ES-I3 (cell line): ENCODE results near the gene SRRM4.
"Not testable (repeated sequence)": the region's sequence is repeated elsewhere in the genome, so short reads cannot be mapped to it uniquely, and the experiment has no call there.

Experiments
- H3K36me3 ChIP-seq: 2 replicates; pipeline ENCODE4 v1.6.1; 2013; ENCODE audit warnings: mild to moderate bottlenecking, low read length, control low read depth, moderate library complexity; ENCODE audit not compliant: insufficient read depth
- H3K4me1 ChIP-seq: 2 replicates; pipeline ENCODE4 v1.6.1; 2013; ENCODE audit warnings: mild to moderate bottlenecking, control low read depth, low read length; ENCODE audit not compliant: insufficient read depth
- H3K9ac ChIP-seq: 2 replicates; pipeline ENCODE4 v1.6.1; 2013; ENCODE audit warnings: low read depth, mild to moderate bottlenecking, low read length, moderate library complexity
- H3K9me3 ChIP-seq: 2 replicates; pipeline ENCODE4 v1.6.1; 2013; ENCODE audit warnings: mild to moderate bottlenecking, low read length, moderate library complexity; ENCODE audit not compliant: control insufficient read depth, insufficient read depth

Gene SRRM4

DNA sequence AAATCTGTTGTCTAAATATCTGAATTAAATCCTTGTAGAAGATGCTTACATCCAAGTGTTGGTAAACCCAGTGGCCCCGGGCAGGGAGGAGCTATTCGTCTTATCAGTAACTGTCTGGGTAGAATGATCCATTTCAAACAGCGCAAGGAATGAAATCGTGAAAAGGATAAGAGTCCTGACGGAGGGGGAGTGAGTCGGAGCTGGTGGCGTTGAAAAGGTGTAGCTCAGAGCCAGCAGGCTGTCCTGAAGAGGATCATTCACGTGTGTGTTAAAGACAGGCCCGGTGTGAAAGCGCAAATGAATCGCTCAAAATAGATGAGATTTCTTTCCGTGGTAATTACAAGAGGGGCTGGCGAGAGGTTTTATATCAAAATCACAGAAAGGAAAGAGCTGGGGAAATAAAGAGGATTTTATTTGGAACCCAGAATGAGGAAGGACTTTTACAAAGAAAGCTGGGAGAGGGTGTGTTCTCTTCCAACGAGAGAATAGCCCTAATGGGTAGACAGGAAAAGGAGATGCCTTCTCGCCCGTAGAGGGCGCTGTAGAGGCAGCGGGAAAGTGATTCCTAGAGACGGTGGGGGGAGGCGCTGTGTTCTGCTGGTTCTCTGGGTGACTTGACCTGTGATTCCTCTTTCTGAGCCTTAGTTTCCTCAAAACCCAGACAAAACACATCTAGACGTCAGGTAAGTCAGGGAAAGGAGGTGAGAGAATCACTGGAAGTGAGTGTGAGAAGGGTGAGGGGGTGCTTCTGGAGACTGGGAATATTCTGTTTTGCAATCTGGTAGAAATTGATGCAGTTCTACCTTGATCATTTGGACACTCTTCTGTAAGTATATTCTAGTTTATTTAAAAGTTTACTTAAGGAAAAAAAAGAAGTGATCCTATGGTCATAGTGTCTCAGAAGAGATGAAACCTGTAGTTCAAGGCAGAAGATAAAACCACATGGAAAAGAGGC, 39.3 kb downstream of the SRRM4 start:
- Histone ChIP-seq H3K36me3 (no peaks in the 10 kb centered on the region), H3K9me3 (no peaks in the 10 kb centered on the region), H3K4me1 (peaks cover 22% of the 10 kb centered on the region), H3K9ac (peak overlapping the region; percentile 23; the same call in 1 of the 2 replicates)

DNA sequence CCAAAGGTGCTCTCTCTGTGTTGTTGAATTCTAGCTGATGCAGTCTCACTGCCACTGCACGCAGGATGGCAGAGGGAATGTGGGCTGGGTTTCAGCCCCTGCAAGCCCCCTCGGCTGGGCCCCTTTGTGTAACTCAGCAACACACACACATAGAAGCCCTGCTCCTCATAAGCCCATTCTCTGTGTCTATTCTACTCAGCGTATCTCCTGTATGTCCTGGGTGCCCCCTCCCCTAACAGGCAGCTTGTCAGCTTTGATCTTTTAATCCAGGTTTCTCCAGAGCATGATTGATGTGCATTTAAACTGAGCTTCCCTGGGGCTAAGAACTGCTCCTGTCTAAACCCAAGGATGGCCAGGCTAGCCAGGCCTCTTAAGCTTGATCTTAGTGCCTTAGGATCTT, 43.0 kb downstream of the SRRM4 start:
- no peak overlapping the region for H3K9ac ChIP-seq
- H3K4me1 ChIP-seq = peaks cover 9% of the 10 kb centered on the region
- H3K9me3 ChIP-seq = no peaks in the 10 kb centered on the region
- H3K36me3 ChIP-seq = no peaks in the 10 kb centered on the region

DNA sequence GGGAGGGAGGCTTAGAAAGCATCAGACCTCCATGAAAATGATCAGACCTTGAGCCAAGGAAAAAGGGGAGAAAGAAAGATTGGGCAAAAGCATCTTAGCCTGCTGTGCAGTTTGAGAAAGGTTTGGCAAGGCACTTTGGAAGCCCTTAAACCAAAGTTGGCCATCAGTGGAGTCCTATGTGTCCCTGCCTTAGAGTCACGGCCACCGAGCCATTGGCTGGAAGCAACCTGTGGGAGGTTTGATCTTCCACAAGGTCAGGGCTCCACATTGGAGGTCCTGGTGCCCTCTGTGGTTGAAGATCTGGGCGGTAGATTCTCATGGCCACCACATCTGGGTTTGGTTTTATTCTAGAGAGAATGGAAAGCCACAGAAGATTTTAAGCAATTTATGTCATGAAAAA, 44.4 kb downstream of the SRRM4 start:
- Histone ChIP-seq H3K9ac (no peak overlapping the region), H3K4me1 (no peaks in the 10 kb centered on the region; the same call in 1 of the 2 replicates), H3K9me3 (no peaks in the 10 kb centered on the region), H3K36me3 (no peaks in the 10 kb centered on the region)

DNA sequence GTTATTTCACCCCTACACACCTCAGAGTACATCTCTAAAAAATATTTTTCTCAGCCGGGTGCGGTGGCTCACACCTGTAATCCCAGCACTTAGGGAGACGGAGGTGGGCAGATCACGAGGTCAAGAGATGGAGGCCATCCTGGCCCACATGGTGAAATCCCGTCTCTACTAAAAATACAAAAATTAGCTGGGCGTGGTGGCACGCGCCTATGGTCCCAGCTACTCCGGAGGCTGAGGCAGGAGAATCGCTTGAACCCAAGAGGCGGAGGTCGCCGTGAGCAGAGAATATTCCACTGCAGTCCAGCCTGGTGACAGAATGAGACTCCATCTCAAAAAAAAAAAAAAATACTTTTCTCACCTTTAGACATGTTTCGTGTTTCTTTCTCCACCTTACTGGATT, 52.0 kb downstream of the SRRM4 start:
- H3K9me3 ChIP-seq, H3K9ac ChIP-seq: not testable (repeated sequence)

DNA sequence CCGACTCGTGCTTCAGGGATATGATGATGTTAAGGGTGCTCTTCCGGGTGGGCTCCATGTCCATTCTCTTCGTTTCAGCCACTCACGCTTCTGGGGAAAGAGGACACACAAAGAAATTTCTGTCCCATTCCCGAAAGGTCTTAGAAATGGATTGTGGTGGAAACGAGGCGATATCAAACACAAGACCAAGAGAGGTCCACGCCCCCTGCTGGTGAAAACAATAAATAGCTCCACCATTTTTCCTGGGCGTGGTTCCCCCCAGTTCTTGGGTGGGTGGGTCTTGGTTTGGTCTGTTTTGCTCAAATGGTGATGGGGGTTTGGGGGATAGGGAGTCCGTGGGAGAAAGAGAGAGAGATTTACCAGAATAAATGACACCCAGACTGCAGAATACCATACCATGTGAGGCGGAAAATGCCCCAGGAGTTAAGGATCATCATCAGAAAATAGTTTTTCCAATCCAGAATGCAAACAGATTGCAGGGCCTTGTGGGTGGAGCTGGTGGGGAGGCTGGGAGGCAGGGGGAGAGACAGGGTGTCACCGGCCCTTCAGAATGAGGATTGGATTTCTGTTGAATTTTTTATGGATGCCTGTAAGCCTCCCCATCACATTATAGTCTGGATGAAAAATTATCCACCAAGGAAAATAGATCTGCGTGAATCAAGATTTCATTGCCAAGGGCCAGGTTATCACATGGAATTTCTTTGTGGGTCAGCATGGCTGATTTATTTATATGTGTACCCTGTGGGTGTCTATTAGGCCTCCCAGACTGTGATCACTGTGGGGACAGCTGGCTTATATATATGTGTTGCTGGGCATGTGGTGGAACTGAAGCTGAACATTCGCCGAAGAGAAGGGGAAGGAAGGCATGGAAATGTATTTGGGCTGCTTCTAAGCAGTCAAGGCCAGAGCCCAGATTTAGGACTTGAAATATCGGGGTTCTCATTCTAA, 55.8 kb downstream of the SRRM4 start:
- Histone ChIP-seq H3K9ac (no peak overlapping the region), H3K9me3 (no peaks in the 10 kb centered on the region), H3K4me1 (0 out of 2 replicates have a peak, but pooled peaks cover 3% of the 10 kb centered on the region), H3K36me3 (no peaks in the 10 kb centered on the region)

More for the DNA sequence above, 52.0 kb downstream of the SRRM4 start:
- not testable (repeated sequence) for H3K4me1 ChIP-seq, H3K36me3 ChIP-seq

DNA sequence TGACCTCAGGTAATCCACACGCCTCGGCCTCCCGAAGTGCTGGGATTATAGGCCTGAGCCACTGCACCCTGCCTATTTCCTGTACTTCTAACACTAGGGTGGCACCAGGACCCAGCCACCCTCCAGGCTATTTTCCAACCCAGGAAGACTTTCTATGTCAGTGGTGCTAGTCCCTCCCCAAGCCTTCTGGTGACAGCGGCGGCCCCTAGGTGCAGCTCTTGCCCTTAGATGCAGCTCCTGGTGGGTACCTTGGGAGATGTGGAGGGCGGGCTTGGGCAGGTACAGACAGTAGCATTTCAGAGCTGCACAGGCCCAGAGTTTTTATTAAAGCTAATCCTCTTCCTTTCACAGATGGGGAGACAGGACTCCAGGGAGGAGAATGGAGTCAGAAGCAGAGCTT, 62.8 kb downstream of the SRRM4 start:
- Histone ChIP-seq H3K36me3 (no peaks in the 10 kb centered on the region), H3K4me1 (0 out of 2 replicates have a peak, but pooled peaks cover 3% of the 10 kb centered on the region), H3K9ac (no peak overlapping the region), H3K9me3 (no peaks in the 10 kb centered on the region)

- no peak overlapping the region for H3K9ac ChIP-seq
- H3K36me3 ChIP-seq = no peaks in the 10 kb centered on the region
- peaks cover 3% of the 10 kb centered on the region; the same call in 1 of the 2 replicates for H3K9me3 ChIP-seq
- no peaks in the 10 kb centered on the region for H3K4me1 ChIP-seq
Observed at GRCh38 chr12:119047641-119048040, 66.3 kb downstream of the SRRM4 start.

- Histone ChIP-seq H3K4me1 (no peaks in the 10 kb centered on the region), H3K9me3 (peaks cover 3% of the 10 kb centered on the region; the same call in 1 of the 2 replicates), H3K36me3 (no peaks in the 10 kb centered on the region), H3K9ac (no peak overlapping the region)
Observed at GRCh38 chr12:119050663-119051062, 69.3 kb downstream of the SRRM4 start.

GRCh38 chr12:119051474-119051873, 70.1 kb downstream of the SRRM4 start:
- peaks cover 3% of the 10 kb centered on the region; the same call in 1 of the 2 replicates for H3K9me3 ChIP-seq
- no peaks in the 10 kb centered on the region for H3K4me1 ChIP-seq
- no peak overlapping the region for H3K9ac ChIP-seq
- H3K36me3 ChIP-seq = no peaks in the 10 kb centered on the region

GRCh38 chr12:119052001-119052400, 70.7 kb downstream of the SRRM4 start:
- no peaks in the 10 kb centered on the region for H3K36me3 ChIP-seq
- H3K4me1 ChIP-seq = no peaks in the 10 kb centered on the region
- H3K9me3 ChIP-seq = peaks cover 3% of the 10 kb centered on the region; the same call in 1 of the 2 replicates
- H3K9ac ChIP-seq = no peak overlapping the region

- Histone ChIP-seq H3K9me3 (no peaks in the 10 kb centered on the region), H3K9ac (no peak overlapping the region), H3K4me1 (peaks cover 2% of the 10 kb centered on the region), H3K36me3 (no peaks in the 10 kb centered on the region)
Observed at GRCh38 chr12:119055977-119056376, 74.6 kb downstream of the SRRM4 start.

DNA sequence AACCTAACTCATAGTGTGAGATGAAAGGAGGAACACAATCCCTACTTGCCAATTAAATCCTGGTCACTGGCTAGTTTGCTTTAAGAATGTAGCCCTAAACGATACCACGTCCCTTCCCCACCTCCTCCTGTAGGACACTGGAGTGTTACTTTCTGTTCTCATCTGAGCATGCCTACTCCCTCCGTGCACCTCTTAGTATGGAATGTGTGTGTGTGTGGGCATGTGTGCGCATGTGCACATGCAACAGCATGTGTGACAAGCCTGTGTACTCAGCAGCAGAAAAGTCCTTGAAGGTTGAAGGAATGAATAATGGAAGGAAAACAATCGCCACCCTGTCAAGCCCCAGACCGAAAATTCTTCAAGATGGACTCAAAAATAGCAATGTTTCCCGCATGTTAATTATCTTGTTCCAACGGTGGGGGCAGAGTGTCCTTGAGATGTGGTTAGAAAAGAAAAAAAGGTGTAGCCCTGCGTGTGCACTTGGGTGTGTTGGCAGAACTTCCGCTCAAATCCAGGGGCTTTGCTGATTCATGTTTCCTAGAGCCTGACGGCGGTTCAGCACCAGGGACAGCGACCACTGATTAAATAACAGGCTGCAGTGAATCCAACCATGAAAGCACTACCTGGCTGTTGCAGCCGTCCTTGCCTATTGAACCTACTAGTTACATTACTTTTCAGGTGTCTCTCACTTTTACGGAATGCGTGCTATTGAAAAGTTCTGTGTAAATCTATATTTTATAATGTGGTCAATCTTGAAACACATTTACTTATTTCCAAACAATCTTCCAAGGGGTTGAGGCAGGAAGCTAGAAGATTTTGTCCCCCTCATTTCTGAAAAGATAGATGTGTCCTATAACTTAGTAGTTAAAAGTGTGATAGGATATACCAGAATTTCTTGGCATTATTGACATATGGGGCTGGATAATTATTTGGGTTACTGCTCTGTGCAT, 79.8 kb downstream of the SRRM4 start:
- H3K9ac ChIP-seq = peak overlapping the region; percentile 21; the same call in 1 of the 2 replicates
- H3K36me3 ChIP-seq = no peaks in the 10 kb centered on the region
- H3K4me1 ChIP-seq = peaks cover 4% of the 10 kb centered on the region

GRCh38 chr12:119068129-119068856, 87.0 kb downstream of the SRRM4 start:
- Histone ChIP-seq H3K9ac (no peak overlapping the region), H3K36me3 (no peaks in the 10 kb centered on the region), H3K9me3 (no peaks in the 10 kb centered on the region), H3K4me1 (peaks cover 7% of the 10 kb centered on the region)

More for the DNA sequence above, 79.8 kb downstream of the SRRM4 start:
- no peaks in the 10 kb centered on the region for H3K9me3 ChIP-seq
